Stomach smooth muscle (tissue), 2 donors: Measurements from ENCODE around the gene B4GAT1.
A peak's percentile ranks its signal among the peaks of the same experiment; 100 is the strongest.

Source experiments
- H3K27ac ChIP-seq: one replicate; pipeline ENCODE4 v1.7.0; 2013; ENCODE audit warnings: mild to moderate bottlenecking, low read length, inconsistent platforms
- H3K27me3 ChIP-seq, 2 donors: one replicate each; pipeline ENCODE4 v1.7.0; 2013; ENCODE audit warnings: low read length in 2 of 2; ENCODE audit not compliant: insufficient read depth in 2 of 2, control insufficient read depth in 1 of 2
- H3K36me3 ChIP-seq, 2 donors: one replicate each; pipeline ENCODE4 v1.7.0; 2013; ENCODE audit warnings: low read length in 2 of 2; ENCODE audit not compliant: control insufficient read depth in 2 of 2, insufficient read depth in 2 of 2
- H3K4me1 ChIP-seq: one replicate; pipeline ENCODE4 v1.7.0; 2013; ENCODE audit warnings: low read length; ENCODE audit not compliant: control insufficient read depth, insufficient read depth
- H3K4me3 ChIP-seq, 2 donors: one replicate each; pipeline ENCODE4 v1.7.0; 2013; ENCODE audit warnings: low read length in 2 of 2
- H3K9ac ChIP-seq, 2 donors: one replicate each; pipeline ENCODE4 v1.7.0; 2013; ENCODE audit warnings: low read length in 2 of 2, mild to moderate bottlenecking in 1 of 2
- H3K9me3 ChIP-seq, 2 donors: one replicate each; pipeline ENCODE4 v1.7.0; 2013; ENCODE audit warnings: low read length in 2 of 2; ENCODE audit not compliant: control insufficient read depth in 2 of 2
- donor health status: healthy.
- donor health status: Pancreatic carcinoma.

B4GAT1 gene

GRCh38 chr11:66341502-66342126, 5.8 kb downstream of the B4GAT1 start:
- Histone ChIP-seq H3K4me3 (no peak overlapping the region), H3K4me1 (peaks cover 38% of the 10 kb centered on the region), H3K27ac (no peak overlapping the region), H3K9ac (no peak overlapping the region), H3K36me3 (peaks cover 35 to 38% of the 10 kb centered on the region in 2 donors), H3K27me3 (no peaks in the 10 kb centered on the region), H3K9me3 (no peaks in the 10 kb centered on the region)

GRCh38 chr11:66340596-66341501, 6.6 kb downstream of the B4GAT1 start:
- no peak overlapping the region for H3K27ac ChIP-seq
- peaks cover 35 to 38% of the 10 kb centered on the region in 2 donors for H3K36me3 ChIP-seq
- H3K4me1 ChIP-seq: peaks cover 36% of the 10 kb centered on the region
- no peaks in the 10 kb centered on the region for H3K27me3 ChIP-seq
- no peak overlapping the region for H3K9ac ChIP-seq
- no peak overlapping the region for H3K4me3 ChIP-seq
- H3K9me3 ChIP-seq: no peaks in the 10 kb centered on the region

DNA sequence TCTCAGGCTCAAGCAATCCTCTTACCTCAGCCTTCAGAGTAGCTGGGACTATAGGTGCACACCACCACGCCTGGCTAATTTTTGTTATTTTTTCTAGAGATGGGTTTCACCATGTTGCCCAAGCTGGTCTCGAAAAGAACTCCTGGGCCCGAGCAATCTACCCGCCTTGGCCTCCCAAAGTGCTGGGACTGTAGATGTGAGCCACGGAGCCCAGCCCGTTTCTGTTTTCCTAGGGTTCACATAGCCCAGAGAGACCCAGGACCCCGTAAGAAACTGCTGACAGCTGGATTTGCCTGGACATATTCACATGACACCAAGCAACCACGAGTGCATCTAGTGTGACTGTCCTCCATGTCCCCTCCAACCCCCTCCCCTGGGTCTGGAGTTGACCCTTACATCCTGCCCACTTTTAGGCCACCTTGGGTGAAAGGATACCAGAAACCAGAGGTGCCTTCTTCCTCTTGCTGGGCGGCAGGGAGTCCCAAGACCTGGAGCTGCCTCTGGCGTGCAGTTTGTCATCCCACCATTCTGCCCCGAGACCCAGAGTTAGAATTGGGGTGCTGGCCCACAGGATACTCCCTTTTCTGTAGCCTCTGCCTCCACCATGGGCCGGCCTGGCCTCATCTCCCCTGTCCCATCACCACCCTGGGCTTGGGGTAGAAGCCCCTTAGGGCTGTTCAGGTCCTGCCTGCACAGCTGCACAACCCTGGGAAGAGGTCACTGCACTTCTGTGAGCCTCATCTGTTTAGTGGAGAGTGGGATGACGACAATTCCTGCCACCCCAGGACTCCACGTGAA, 7.5 kb downstream of the B4GAT1 start:
- H3K36me3 ChIP-seq: peaks cover 35 to 38% of the 10 kb centered on the region in 2 donors
- H3K9ac ChIP-seq: no peak overlapping the region
- H3K4me1 ChIP-seq: peaks cover 37% of the 10 kb centered on the region
- no peaks in the 10 kb centered on the region for H3K9me3 ChIP-seq
- no peak overlapping the region for H3K27ac ChIP-seq
- no peak overlapping the region for H3K4me3 ChIP-seq
- H3K27me3 ChIP-seq: no peaks in the 10 kb centered on the region

GRCh38 chr11:66339162-66339675, 8.2 kb downstream of the B4GAT1 start:
- Histone ChIP-seq H3K4me3 (no peak overlapping the region), H3K4me1 (peaks cover 33% of the 10 kb centered on the region), H3K9me3 (no peaks in the 10 kb centered on the region), H3K36me3 (peaks cover 35 to 38% of the 10 kb centered on the region in 2 donors), H3K27ac (no peak overlapping the region), H3K27me3 (no peaks in the 10 kb centered on the region), H3K9ac (no peak overlapping the region)

GRCh38 chr11:66338276-66339161, 8.9 kb downstream of the B4GAT1 start:
- H3K27me3 ChIP-seq: no peaks in the 10 kb centered on the region
- H3K9ac ChIP-seq: no peak overlapping the region
- peaks cover 35 to 38% of the 10 kb centered on the region in 2 donors for H3K36me3 ChIP-seq
- H3K4me1 ChIP-seq: peaks cover 26% of the 10 kb centered on the region
- H3K27ac ChIP-seq: no peak overlapping the region
- no peaks in the 10 kb centered on the region for H3K9me3 ChIP-seq
- no peak overlapping the region for H3K4me3 ChIP-seq

- H3K4me1 ChIP-seq: peaks cover 22% of the 10 kb centered on the region
- no peaks in the 10 kb centered on the region for H3K27me3 ChIP-seq
- no peak overlapping the region for H3K9ac ChIP-seq
- H3K9me3 ChIP-seq: no peaks in the 10 kb centered on the region
- no peak overlapping the region for H3K27ac ChIP-seq
- peaks cover 31 to 34% of the 10 kb centered on the region in 2 donors for H3K36me3 ChIP-seq
- H3K4me3 ChIP-seq: peak overlapping the region in 1 of 2 donors; percentile 77
Measured at GRCh38 chr11:66337103-66337899, 10.1 kb downstream of the B4GAT1 start.

GRCh38 chr11:66336234-66337102, 11.0 kb downstream of the B4GAT1 start, which contains the start of gene RIN1:
TSS of gene RIN1 (minus strand) at chr11:66336434. CDS start at chr11:66336402, 32 bp downstream.
- Histone ChIP-seq H3K36me3 (peaks cover 25 to 26% of the 10 kb centered on the region in 2 donors), H3K27ac (peak within 1 kb of the TSS; percentile 55), H3K9ac (peak within 1 kb of the TSS; percentile 57 to 72), H3K4me3 (peak within 1 kb of the TSS; percentile 73 to 77), H3K27me3 (no peaks in the 10 kb centered on the region), H3K9me3 (no peaks in the 10 kb centered on the region), H3K4me1 (peaks cover 22% of the 10 kb centered on the region)

GRCh38 chr11:66335531-66336233, 11.7 kb downstream of the B4GAT1 start:
- peak overlapping the region; percentile 55 for H3K27ac ChIP-seq
- peak overlapping the region; percentile 57 to 72 for H3K9ac ChIP-seq
- no peaks in the 10 kb centered on the region for H3K27me3 ChIP-seq
- H3K4me1 ChIP-seq: peaks cover 22% of the 10 kb centered on the region
- H3K9me3 ChIP-seq: no peaks in the 10 kb centered on the region
- peak overlapping the region; percentile 73 to 77 for H3K4me3 ChIP-seq
- H3K36me3 ChIP-seq: peaks cover 18 to 21% of the 10 kb centered on the region in 2 donors
